GM23338 (cell line): Measurements from ENCODE around the gene ADI1. TPM values are rescaled to one million over a fixed set of nuclear protein-coding genes. Genes with fewer than 3 reads are reported as not detected.

Source experiments
- ATAC-seq: fragments of 200-7000 bp; cut with Tn5 transposase; 3 replicates; pipeline ENCODE4 v1.9.1; 2020
- DNase-seq: peaks from one replicate; pipeline ENCODE4 v3.0.0-alpha.2; 2015; ENCODE audit warnings: low spot score
- H2AFZ ChIP-seq: fragments of 200-600 bp; sonication (generic); 2 replicates; pipeline ENCODE4 v1.8.0; 2016; ENCODE audit warnings: antibody characterized with exemption, mild to moderate bottlenecking, moderate library complexity
- H3F3A ChIP-seq: fragments of 200-600 bp; sonication (generic); replicated peaks from 2 replicates; pipeline ENCODE4 v1.8.0; 2017; ENCODE audit warnings: antibody characterized with exemption, mixed run types, low read depth
- H3K27ac ChIP-seq: fragments of 200-600 bp; sonication (generic); 2 replicates; pipeline ENCODE4 v1.6.1; 2016; ENCODE audit warnings: low read depth
- H3K27me3 ChIP-seq: fragments of 200-600 bp; sonication (generic); 2 replicates; pipeline ENCODE4 v1.8.0; 2016; ENCODE audit warnings: mild to moderate bottlenecking, mixed run types, moderate library complexity; ENCODE audit not compliant: insufficient read depth
- H3K36me3 ChIP-seq: fragments of 200-600 bp; sonication (generic); 2 replicates; pipeline ENCODE4 v1.8.0; 2016; ENCODE audit warnings: mild to moderate bottlenecking; ENCODE audit not compliant: insufficient read depth
- H3K4me1 ChIP-seq: fragments of 200-600 bp; sonication (generic); 2 replicates; pipeline ENCODE4 v1.8.0; 2016; ENCODE audit warnings: mild to moderate bottlenecking, moderate library complexity; ENCODE audit not compliant: insufficient read depth
- H3K4me2 ChIP-seq: fragments of 200-600 bp; sonication (generic); 2 replicates; pipeline ENCODE4 v1.7.1; 2017; ENCODE audit warnings: mixed run types
- H3K4me3 ChIP-seq: fragments of 200-600 bp; sonication (generic); 2 replicates; pipeline ENCODE4 v1.6.1; 2016; ENCODE audit warnings: mixed run types
- H3K79me2 ChIP-seq: fragments of 200-600 bp; sonication (generic); replicated peaks from 2 replicates; pipeline ENCODE4 v1.8.0; 2017; ENCODE audit warnings: mild to moderate bottlenecking; ENCODE audit not compliant: insufficient read depth
- H3K9me2 ChIP-seq: fragments of 200-600 bp; sonication (generic); 2 replicates; pipeline ENCODE4 v1.8.0; 2017; ENCODE audit not compliant: insufficient read depth
- H4K20me1 ChIP-seq: fragments of 200-600 bp; sonication (generic); replicated peaks from 2 replicates; pipeline ENCODE4 v1.8.0; 2017; ENCODE audit warnings: mild to moderate bottlenecking; ENCODE audit not compliant: insufficient read depth
- H3K27ac Mint-ChIP-seq: 2 replicates; pipeline ENCODE4 v1.8.0; 2020; ENCODE audit warnings: inconsistent platforms, mild to moderate bottlenecking, moderate library complexity, mixed read lengths
- H3K27me3 Mint-ChIP-seq: 3 replicates; pipeline ENCODE4 v1.8.0; 2022; ENCODE audit warnings: low read depth, mild to moderate bottlenecking, moderate library complexity, mixed read lengths, inconsistent platforms; ENCODE audit not compliant: insufficient read depth, poor library complexity
- H3K36me3 Mint-ChIP-seq: 3 replicates; pipeline ENCODE4 v1.8.0; 2021; ENCODE audit warnings: low read depth, mild to moderate bottlenecking, inconsistent platforms, moderate library complexity, mixed read lengths
- H3K4me1 Mint-ChIP-seq: 3 replicates; pipeline ENCODE4 v1.8.0; 2020; ENCODE audit warnings: mild to moderate bottlenecking, inconsistent platforms, mixed read lengths
- H3K4me3 Mint-ChIP-seq: 3 replicates; pipeline ENCODE4 v1.8.0; 2021; ENCODE audit warnings: moderate library complexity, mild to moderate bottlenecking, inconsistent platforms, mixed read lengths
- H3K9me3 Mint-ChIP-seq: 3 replicates; pipeline ENCODE4 v1.8.0; 2020; ENCODE audit warnings: moderate library complexity, mild to moderate bottlenecking, inconsistent platforms, mixed read lengths
- CREB1 ChIP-seq: fragments of 250-450 bp; sonication (Bioruptor Pico); IDR thresholded peaks from 2 replicates; pipeline ENCODE4 v1.5.0; 2020; ENCODE audit warnings: low read depth, mild to moderate bottlenecking, moderate library complexity
- EZH2 ChIP-seq: fragments of 200-600 bp; sonication (generic); IDR thresholded peaks from one replicate; pipeline ENCODE4 v1.8.0; 2017; ENCODE audit warnings: antibody characterized with exemption, mild to moderate bottlenecking, low read depth; ENCODE audit not compliant: unreplicated experiment
- EZH2phosphoT487 ChIP-seq: fragments of 200-600 bp; sonication (generic); IDR thresholded peaks from one replicate; pipeline ENCODE4 v1.8.1; 2018; ENCODE audit warnings: antibody characterized with exemption; ENCODE audit not compliant: unreplicated experiment
- JUNB ChIP-seq: IDR thresholded peaks from one replicate; pipeline ENCODE4 v1.6.1; 2016; ENCODE audit warnings: antibody characterized with exemption; ENCODE audit not compliant: unreplicated experiment
- NANOG ChIP-seq: IDR thresholded peaks from 2 replicates; pipeline ENCODE4 v1.6.1; 2016; ENCODE audit warnings: antibody characterized with exemption, borderline replicate concordance
- POLR2AphosphoS5 ChIP-seq: IDR thresholded peaks from 2 replicates; pipeline ENCODE4 v1.6.1; 2016; ENCODE audit warnings: antibody characterized with exemption, low read depth
- ZNF114 ChIP-seq: fragments of 250-450 bp; sonication (Bioruptor Pico); IDR thresholded peaks from 2 replicates; pipeline ENCODE4 v1.5.0; 2020; ENCODE audit warnings: mild to moderate bottlenecking, moderate library complexity
- ZNF331 ChIP-seq: fragments of 250-450 bp; sonication (Bioruptor Pico); IDR thresholded peaks from 2 replicates; pipeline ENCODE4 v1.5.0; 2020; ENCODE audit warnings: low read depth, mild to moderate bottlenecking, moderate library complexity
- polyA plus RNA-seq: library from polyadenylated mRNA; unstranded; fragments of >200 nt; fragmentation: Nextera tagmentation; extraction: Ambion mirVana; gene quantifications from 2 replicates; pipeline ENCODE4 v1.2.1, GENCODE V29; 2016
- total RNA-seq: library from RNA; depleted of rRNA; stranded (reverse); fragments of >200 nt; shearing (Covaris generic); gene quantifications from 2 replicates; pipeline ENCODE4 v1.2.3, GENCODE V29; 2014
- TF ChIP-seq, protein P1 (sequence below): IDR thresholded peaks from one replicate; pipeline ENCODE4 v1.6.1; 2018; ENCODE audit warnings: antibody characterized with exemption; ENCODE audit not compliant: unreplicated experiment
- TF ChIP-seq, protein P2 (sequence below): IDR thresholded peaks from 2 replicates; pipeline ENCODE4 v1.6.1; 2016; ENCODE audit warnings: antibody characterized with exemption
- TF ChIP-seq, protein P3 (sequence below), 2 experiments: fragments of 200-600 bp in 1 of 2; sonication (generic) in 1 of 2; conservative IDR thresholded peaks; 2 replicates each; pipeline versions ENCODE4 v1.5.1 to v1.6.1; 2016 to 2017; ENCODE audit warnings: antibody characterized with exemption in 2 of 2, low read depth in 2 of 2, mild to moderate bottlenecking in 2 of 2, moderate library complexity in 1 of 2

Gene ADI1
- total and polyA plus RNA-seq, 2 experiments from 2014 or later = 16.3 to 31.9 TPM

DNA sequence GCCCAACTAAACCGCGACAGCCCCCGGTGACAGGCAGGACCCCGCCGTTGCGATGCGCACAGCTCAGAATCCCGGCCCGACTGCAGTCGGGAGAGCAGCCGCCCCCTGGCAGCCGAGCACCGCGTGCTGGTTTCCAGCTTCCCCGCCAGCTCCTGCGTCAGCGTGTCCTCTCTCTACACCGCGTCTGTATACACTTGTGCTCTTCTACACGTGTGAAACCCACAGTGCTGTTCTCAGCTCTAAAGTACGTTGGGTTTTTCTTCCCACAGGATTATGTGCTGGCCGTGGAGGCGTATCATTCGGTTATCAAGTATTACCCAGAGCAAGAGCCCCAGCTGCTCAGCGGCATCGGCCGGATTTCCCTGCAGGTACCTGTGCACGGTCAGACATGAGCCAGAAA, 54.0 kb downstream of the ADI1 start:
- no peaks in the 10 kb centered on the region for H3K79me2 ChIP-seq
- TF ChIP-seq, protein P1, sequence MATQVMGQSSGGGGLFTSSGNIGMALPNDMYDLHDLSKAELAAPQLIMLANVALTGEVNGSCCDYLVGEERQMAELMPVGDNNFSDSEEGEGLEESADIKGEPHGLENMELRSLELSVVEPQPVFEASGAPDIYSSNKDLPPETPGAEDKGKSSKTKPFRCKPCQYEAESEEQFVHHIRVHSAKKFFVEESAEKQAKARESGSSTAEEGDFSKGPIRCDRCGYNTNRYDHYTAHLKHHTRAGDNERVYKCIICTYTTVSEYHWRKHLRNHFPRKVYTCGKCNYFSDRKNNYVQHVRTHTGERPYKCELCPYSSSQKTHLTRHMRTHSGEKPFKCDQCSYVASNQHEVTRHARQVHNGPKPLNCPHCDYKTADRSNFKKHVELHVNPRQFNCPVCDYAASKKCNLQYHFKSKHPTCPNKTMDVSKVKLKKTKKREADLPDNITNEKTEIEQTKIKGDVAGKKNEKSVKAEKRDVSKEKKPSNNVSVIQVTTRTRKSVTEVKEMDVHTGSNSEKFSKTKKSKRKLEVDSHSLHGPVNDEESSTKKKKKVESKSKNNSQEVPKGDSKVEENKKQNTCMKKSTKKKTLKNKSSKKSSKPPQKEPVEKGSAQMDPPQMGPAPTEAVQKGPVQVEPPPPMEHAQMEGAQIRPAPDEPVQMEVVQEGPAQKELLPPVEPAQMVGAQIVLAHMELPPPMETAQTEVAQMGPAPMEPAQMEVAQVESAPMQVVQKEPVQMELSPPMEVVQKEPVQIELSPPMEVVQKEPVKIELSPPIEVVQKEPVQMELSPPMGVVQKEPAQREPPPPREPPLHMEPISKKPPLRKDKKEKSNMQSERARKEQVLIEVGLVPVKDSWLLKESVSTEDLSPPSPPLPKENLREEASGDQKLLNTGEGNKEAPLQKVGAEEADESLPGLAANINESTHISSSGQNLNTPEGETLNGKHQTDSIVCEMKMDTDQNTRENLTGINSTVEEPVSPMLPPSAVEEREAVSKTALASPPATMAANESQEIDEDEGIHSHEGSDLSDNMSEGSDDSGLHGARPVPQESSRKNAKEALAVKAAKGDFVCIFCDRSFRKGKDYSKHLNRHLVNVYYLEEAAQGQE = no peak
- TF ChIP-seq CREB1 (CRISPR knock-in tag) (no peak), EZH2phosphoT487 (no peak)
- Mint-ChIP-seq H3K9me3 (no peaks in the 10 kb centered on the region), H3K27me3 (peaks cover 8% of the 10 kb centered on the region), H3K27ac (no peak overlapping the region), H3K4me3 (no peak overlapping the region), H3K4me1 (peaks cover 28% of the 10 kb centered on the region), H3K36me3 (peaks cover 26% of the 10 kb centered on the region)
- no peaks in the 10 kb centered on the region for H3K9me2 ChIP-seq
- no peak overlapping the region for H3K4me3 ChIP-seq
- H2AFZ ChIP-seq = no peak overlapping the region
- DNase-seq = no peak
- no peak overlapping the region for H3K27ac ChIP-seq
- H4K20me1 ChIP-seq = no peaks in the 10 kb centered on the region
- H3K27me3 ChIP-seq = no peaks in the 10 kb centered on the region
- no peaks in the 10 kb centered on the region for H3F3A ChIP-seq
- H3K4me1 ChIP-seq = no peaks in the 10 kb centered on the region
- no peak for ATAC-seq
- H3K4me2 ChIP-seq = no peak overlapping the region
- no peaks in the 10 kb centered on the region for H3K36me3 ChIP-seq

DNA sequence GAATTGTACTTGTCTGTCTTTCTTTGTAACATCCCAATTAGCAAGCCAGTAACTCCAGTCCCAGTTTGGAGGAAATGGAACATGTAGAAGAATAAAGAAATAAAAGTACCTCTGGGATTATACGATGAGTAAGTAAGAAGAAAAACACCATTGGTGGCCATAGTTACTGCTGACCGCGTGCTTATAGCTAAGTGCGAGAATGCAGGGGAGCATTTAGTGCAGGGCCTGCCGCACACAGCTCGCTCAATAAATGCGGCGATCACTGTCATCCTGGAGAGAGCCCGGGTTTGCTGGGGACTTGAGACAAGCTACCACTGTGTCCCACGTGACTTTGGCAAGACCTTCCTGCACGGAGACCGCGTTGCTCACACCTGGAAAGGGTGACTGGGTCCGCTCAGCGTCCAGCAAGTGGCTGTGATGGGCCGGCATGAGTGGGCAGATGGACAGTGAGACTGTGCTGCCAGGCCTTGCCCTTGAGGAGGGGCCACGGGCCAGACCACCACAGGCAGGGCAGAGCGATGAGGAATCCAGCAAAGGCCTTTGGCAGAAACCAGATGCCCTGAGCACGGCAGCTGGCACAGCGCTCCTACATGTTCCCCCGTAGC, 54.8 kb downstream of the ADI1 start:
- ATAC-seq (no peak), DNase-seq (no peak)
- no peaks in the 10 kb centered on the region for H3F3A ChIP-seq
- H3K27me3 ChIP-seq = no peaks in the 10 kb centered on the region
- no peaks in the 10 kb centered on the region for H3K79me2 ChIP-seq
- Mint-ChIP-seq H3K36me3 (peaks cover 23% of the 10 kb centered on the region), H3K4me1 (peaks cover 28% of the 10 kb centered on the region), H3K27ac (peak overlapping the region; percentile 77), H3K9me3 (no peaks in the 10 kb centered on the region), H3K4me3 (no peak overlapping the region), H3K27me3 (peaks cover 10% of the 10 kb centered on the region)
- H3K4me2 ChIP-seq = no peak overlapping the region
- H4K20me1 ChIP-seq = no peaks in the 10 kb centered on the region
- no peak overlapping the region for H3K27ac ChIP-seq
- H3K4me1 ChIP-seq = no peaks in the 10 kb centered on the region
- H3K4me3 ChIP-seq = no peak overlapping the region
- no peak overlapping the region for H2AFZ ChIP-seq
- no peaks in the 10 kb centered on the region for H3K9me2 ChIP-seq
- H3K36me3 ChIP-seq = no peaks in the 10 kb centered on the region
- TF ChIP-seq, protein P2, sequence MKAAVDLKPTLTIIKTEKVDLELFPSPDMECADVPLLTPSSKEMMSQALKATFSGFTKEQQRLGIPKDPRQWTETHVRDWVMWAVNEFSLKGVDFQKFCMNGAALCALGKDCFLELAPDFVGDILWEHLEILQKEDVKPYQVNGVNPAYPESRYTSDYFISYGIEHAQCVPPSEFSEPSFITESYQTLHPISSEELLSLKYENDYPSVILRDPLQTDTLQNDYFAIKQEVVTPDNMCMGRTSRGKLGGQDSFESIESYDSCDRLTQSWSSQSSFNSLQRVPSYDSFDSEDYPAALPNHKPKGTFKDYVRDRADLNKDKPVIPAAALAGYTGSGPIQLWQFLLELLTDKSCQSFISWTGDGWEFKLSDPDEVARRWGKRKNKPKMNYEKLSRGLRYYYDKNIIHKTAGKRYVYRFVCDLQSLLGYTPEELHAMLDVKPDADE = no peak
- TF ChIP-seq CREB1 (CRISPR knock-in tag) = no peak
- TF ChIP-seq, protein P3, sequence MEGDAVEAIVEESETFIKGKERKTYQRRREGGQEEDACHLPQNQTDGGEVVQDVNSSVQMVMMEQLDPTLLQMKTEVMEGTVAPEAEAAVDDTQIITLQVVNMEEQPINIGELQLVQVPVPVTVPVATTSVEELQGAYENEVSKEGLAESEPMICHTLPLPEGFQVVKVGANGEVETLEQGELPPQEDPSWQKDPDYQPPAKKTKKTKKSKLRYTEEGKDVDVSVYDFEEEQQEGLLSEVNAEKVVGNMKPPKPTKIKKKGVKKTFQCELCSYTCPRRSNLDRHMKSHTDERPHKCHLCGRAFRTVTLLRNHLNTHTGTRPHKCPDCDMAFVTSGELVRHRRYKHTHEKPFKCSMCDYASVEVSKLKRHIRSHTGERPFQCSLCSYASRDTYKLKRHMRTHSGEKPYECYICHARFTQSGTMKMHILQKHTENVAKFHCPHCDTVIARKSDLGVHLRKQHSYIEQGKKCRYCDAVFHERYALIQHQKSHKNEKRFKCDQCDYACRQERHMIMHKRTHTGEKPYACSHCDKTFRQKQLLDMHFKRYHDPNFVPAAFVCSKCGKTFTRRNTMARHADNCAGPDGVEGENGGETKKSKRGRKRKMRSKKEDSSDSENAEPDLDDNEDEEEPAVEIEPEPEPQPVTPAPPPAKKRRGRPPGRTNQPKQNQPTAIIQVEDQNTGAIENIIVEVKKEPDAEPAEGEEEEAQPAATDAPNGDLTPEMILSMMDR (conservative IDR thresholded peaks at IDR 0.05; ENCODE audit: low read depth in 2 of 2) = no peak
- TF ChIP-seq JUNB = no peak
- TF ChIP-seq ZNF114 (CRISPR knock-in tag) = no peak
- TF ChIP-seq ZNF331 (CRISPR knock-in tag) = no peak
- TF ChIP-seq POLR2AphosphoS5 = no peak
- TF ChIP-seq NANOG = no peak
- TF ChIP-seq EZH2 = no peak
